NOMO-1 (cell line): ENCODE measurements around the gene NDN.
"Not testable (repeated sequence)": the region's sequence is repeated elsewhere in the genome, so short reads cannot be mapped to it uniquely, and the experiment has no call there.

Experiments
- DNase-seq, 2 experiments: peaks; one replicate each; lab custom pipeline; 2025; ENCODE audit not compliant: unreplicated experiment in 2 of 2; lab: John Stamatoyannopoulos, UW

NDN gene, protein sequence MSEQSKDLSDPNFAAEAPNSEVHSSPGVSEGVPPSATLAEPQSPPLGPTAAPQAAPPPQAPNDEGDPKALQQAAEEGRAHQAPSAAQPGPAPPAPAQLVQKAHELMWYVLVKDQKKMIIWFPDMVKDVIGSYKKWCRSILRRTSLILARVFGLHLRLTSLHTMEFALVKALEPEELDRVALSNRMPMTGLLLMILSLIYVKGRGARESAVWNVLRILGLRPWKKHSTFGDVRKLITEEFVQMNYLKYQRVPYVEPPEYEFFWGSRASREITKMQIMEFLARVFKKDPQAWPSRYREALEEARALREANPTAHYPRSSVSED

DNA sequence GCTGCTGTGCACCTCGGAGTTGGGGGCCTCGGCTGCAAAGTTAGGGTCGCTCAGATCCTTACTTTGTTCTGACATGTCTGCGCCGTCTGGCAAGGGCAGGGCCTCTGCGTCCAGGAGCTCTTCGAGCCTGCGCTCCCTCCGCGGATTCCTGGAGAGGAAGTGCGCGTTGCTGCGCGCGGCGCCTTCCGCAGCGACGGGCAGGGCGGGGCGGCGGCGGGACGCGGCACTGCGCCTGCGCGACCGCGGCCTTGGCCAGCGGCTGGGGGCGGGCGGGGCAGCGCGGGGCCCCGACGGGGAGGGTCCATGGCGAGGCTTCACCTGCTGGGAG, at the start of gene NDN:
Gene NDN (minus strand): TSS at position 163 of the 328 bp plus-strand sequence. CDS start 88 bp downstream, at position 75.
- no peak for DNase-seq

- DNase-seq = no peak
Measured at GRCh38 chr15:23736033-23736673, 49.0 kb upstream of the NDN start.

- DNase-seq = no peak
Measured at GRCh38 chr15:23734862-23735261, 47.8 kb upstream of the NDN start.

DNA sequence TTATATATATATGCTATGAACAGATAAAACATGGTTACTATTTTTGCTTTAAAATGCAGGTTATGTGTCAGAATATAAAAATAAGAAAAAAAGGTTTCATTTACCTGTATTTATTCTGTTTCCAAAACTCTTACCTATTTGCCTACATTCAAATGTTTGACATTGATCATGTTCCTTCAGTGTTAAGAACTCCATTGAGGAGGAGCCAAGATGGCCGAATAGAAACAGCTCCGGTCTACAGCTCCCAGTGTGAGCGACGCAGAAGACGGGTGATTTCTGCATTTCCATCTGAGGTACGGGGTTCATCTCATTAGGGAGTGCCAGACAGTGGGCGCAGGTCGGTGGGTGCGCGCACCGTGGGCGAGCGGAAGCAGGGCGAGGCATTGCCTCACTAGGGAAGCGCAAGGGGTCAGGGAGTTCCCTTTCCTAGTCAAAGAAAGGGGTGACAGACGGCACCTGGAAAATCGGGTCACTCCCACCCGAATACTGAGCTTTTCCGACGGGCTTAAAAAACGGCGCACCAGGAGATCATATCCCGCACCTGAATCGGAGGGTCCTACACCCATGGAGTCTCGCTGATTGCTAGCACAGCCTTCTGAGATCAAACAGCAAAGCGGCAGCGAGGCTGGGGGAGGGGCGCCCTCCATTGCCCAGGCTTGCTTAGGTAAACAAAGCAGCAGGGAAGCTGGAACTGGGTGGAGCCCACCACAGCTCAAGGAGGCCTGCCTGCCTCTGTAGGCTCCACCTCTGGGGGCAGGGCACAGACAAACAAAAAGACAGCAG, 27.0 kb upstream of the NDN start:
- DNase-seq = not testable (repeated sequence)

- DNase-seq = no peak
Measured at GRCh38 chr15:23708332-23708731, 21.2 kb upstream of the NDN start.

DNA sequence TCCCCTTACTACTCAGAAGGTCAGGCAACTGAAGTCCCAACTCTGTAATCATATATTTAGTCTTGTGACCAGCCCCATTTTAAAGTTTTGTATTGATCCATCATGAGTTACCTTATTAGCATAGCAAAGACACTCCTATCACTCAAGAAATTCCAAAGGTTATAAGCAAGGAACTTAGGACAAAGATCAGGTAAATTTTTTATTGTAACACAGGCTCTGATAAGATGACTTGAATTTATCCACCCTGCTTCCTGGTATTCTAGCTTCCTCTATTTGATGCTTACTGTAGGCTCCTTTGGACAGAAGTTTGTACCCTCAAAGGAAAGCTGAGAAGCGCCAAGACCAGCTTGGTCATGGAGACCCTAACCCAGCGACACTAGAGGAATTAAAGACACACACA, 8.2 kb upstream of the NDN start:
- no peak for DNase-seq

GRCh38 chr15:23694592-23694991, 7.5 kb upstream of the NDN start:
- no peak for DNase-seq

- no peak for DNase-seq
Measured at GRCh38 chr15:23690450-23690852, 3.3 kb upstream of the NDN start.

- no peak for DNase-seq
Measured at GRCh38 chr15:23690015-23690414, 2.9 kb upstream of the NDN start.

DNA sequence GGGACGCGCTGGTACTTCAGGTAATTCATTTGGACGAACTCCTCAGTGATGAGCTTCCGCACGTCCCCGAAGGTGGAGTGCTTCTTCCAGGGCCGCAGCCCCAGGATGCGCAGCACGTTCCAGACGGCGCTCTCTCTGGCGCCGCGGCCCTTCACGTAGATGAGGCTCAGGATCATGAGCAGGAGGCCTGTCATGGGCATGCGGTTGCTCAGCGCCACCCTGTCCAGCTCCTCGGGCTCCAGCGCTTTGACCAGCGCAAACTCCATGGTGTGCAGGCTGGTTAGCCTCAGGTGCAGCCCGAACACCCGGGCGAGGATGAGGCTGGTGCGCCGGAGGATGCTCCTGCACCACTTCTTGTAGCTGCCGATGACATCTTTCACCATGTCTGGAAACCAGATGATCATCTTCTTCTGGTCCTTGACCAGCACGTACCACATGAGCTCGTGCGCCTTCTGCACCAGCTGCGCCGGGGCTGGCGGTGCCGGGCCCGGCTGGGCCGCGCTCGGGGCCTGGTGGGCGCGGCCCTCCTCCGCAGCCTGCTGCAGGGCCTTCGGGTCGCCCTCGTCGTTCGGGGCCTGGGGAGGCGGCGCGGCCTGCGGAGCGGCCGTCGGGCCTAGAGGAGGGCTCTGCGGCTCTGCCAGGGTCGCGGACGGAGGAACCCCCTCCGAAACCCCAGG, 501 bp downstream of the NDN start:
- DNase-seq = no peak

GRCh38 chr15:23671481-23671880, 15.6 kb downstream of the NDN start:
- DNase-seq = no peak

GRCh38 chr15:23670970-23671369, 16.1 kb downstream of the NDN start:
- no peak for DNase-seq

- no peak for DNase-seq
Measured at GRCh38 chr15:23663232-23663631, 23.9 kb downstream of the NDN start.

GRCh38 chr15:23648920-23649515, 38.1 kb downstream of the NDN start:
- DNase-seq = peak in 1 of 2 experiments; percentile 0

DNA sequence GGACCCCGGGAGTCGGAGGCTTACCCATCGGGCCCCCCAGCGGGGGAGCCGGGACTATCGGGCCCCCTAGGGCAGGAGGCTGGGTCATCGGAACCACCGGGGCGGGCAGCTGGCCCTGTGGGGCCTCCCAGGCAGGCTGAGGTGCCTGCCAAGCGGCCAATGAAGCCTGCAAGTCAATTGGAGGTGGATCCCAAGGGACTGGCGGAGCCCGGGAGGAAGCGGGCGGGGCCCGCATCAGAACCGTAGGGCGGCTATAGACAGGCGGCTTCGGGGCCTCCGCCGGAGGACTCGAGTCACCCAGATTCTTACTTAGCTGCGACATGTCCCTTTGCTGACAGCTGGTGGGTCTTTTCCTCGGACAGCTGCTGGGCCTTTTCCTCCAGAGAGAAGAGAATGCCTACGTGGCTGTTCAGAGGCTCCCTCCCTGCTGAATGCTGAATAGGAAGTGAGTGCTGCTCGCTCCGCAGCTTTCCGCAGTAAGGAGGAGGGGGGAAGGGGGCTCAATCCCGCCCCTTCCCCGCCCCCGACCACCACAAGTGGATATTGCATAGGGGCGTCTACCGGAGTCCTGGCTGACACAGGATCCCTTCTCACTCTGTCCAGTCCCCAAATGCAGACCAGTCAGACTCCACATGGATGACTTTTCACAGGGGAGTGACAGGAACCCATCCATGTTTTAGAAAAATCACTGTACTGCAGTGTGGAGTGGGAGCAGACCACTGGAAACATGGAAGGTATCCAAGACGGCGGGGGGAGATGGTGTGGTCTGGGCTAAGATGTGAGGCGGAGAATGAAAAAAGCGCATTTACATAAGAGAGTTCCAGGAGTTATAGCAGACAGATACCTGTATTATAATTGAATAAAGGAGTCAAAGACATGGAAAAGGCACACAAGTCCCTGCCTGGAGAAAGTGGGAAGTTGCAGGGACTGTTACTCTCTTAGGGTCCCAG, 39.4 kb downstream of the NDN start, which contains the start of gene MAGEL2:
Gene MAGEL2 (minus strand): TSS at position 447 of the 950 bp plus-strand sequence. CDS start 125 bp downstream, at position 322.
- no peak for DNase-seq

GRCh38 chr15:23647001-23647295, 40.2 kb downstream of the NDN start:
- no peak for DNase-seq

GRCh38 chr15:23646165-23647000, 40.7 kb downstream of the NDN start:
- no peak for DNase-seq

DNA sequence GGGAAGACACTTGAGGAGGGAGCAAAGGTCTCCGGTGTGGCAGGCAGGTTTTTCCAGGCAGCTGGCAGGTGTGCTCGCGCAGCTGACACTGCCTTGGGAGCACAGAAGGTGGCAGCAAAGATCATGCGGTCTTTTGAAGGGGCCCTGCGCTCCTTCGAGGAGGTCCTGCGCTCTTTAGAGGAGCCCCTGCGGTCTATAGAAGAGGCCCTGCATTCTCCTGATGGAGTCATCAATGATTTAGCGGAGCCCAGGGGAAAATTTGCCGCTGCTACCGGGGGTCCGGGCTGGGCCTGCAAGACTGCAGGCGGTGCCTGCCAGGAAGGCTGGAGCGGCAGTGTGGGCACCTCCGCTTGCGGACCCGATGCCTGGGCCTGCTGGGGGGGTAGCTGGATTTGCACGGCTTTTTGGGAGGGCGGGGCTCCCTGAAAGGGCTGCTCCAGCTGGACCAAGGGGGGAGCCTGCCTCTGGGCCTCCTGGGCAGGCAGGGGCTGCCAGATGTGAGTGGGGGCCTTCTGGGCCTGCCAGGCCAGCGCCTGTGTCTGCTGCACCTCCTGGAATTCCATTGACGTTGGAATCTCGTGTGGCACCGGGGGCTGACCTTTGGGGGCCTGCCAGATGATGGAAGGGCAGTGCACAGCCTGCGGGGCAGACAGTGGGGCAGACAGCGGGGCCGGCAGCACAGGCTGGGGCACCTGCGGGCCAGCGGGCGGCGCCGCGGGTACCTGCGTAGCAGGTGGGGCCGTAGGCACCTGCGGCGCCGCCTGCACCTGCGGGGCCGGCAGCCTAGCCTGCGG, 41.5 kb downstream of the NDN start:
- DNase-seq = no peak
